ENCODE data around the gene ACTN2.

DNA sequence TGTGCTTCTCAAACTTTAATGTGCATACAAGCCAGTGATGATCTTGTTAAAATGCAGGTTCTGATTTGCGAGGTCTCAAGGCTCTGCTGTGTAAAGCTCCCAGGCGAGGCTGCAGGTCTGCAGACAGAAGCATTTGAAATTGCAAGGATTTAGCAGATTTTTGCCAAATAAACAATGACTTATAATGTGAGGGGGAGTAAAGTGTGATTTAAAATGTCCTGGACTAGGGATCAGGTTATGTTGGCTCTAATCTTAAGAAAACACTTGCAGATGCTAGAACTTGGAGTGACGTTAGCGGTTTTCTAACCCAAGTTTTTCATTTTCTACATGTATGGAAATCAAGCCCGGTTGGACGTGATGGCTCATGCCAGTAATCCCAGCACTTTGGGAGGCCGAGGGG is 16.2 kb upstream of the ACTN2 start:
- TF ChIP-seq CTCF (IDR thresholded peaks at IDR 0.05), result no peak
- TF ChIP-seq SIN3A (IDR thresholded peaks at IDR 0.05; ENCODE audit: borderline replicate concordance, insufficient read depth, low read depth, low read length), result no peak
- TF ChIP-seq TCF7L2 (IDR thresholded peaks at IDR 0.05; ENCODE audit: low read depth, low read length), result no peak
